ENCODE data around the gene CHST11.
A peak's percentile ranks its signal among the peaks of the same experiment; 100 is the strongest.

CHST11 gene

DNA sequence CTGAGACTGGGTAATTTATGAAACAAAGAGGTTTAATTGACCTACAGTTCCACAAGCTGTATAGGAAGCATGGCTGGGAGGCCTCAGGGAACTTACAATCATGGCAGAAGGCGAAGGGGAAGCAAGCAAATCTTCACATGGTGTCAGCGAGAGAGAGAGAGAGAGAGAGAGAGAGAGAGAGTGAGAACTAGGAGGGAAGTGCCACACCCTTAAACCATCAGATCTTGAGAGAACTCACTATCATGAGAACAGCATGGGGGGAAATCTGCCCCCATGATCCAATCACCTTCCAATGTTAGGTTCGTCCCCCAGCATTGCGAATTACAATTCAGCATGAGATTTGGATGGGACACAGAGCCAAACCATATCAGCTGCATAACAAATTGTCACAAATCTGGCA lies 96.7 kb downstream of the CHST11 start:
- Histone ChIP-seq H3K4me3 (ENCODE audit: low read depth in 1 of 2, low read length in 2 of 2) (no peak overlapping the region), H3K9me3 (ENCODE audit: insufficient read depth, low read length, severe bottlenecking) (no peaks in the 10 kb centered on the region), H4K20me1 (ENCODE audit: insufficient read depth, low read length) (peaks cover 95% of the 10 kb centered on the region), H2AFZ (ENCODE audit: low read depth, low read length) (no peak overlapping the region), H3K36me3 (ENCODE audit: insufficient read depth, low read length) (peaks cover 70% of the 10 kb centered on the region), H3K4me1 (ENCODE audit: insufficient read depth, low read length) (no peaks in the 10 kb centered on the region), H3K79me2 (ENCODE audit: insufficient read depth, low read length) (peaks cover 99% of the 10 kb centered on the region), H3K27me3 (ENCODE audit: insufficient read depth, low read length, poor library complexity) (no peaks in the 10 kb centered on the region), H3K27ac (ENCODE audit: low read length) (no peak overlapping the region), H3K9ac (ENCODE audit: low read depth, low read length) (no peak overlapping the region), H3K4me2 (ENCODE audit: insufficient read depth, low read length) (no peak overlapping the region)
- ATAC-seq (ENCODE audit: insufficient read depth, low read depth), result no peak
- DNase-seq, result no peak
- TF ChIP-seq CTCF (IDR thresholded peaks at IDR 0.05; ENCODE audit: borderline replicate concordance, extremely low read depth, low read length, poor library complexity, severe bottlenecking) (no peak), EZH2 (IDR thresholded peaks at IDR 0.05; ENCODE audit: borderline replicate concordance, low read depth, low read length, severe bottlenecking) (no peak)

- no peak overlapping the region for H3K27ac ChIP-seq (ENCODE audit: low read length)
- TF ChIP-seq CTCF (IDR thresholded peaks at IDR 0.05; ENCODE audit: borderline replicate concordance, extremely low read depth, low read length, poor library complexity, severe bottlenecking) (no peak), EZH2 (IDR thresholded peaks at IDR 0.05; ENCODE audit: borderline replicate concordance, low read depth, low read length, severe bottlenecking) (no peak)
- no peaks in the 10 kb centered on the region for H3K9me3 ChIP-seq (ENCODE audit: insufficient read depth, low read length, severe bottlenecking)
- no peaks in the 10 kb centered on the region for H3K27me3 ChIP-seq (ENCODE audit: insufficient read depth, low read length, poor library complexity)
- H3K4me2 ChIP-seq (ENCODE audit: insufficient read depth, low read length), result no peak overlapping the region
- ATAC-seq (ENCODE audit: insufficient read depth, low read depth) (no peak), DNase-seq (no peak)
- no peaks in the 10 kb centered on the region for H3K4me1 ChIP-seq (ENCODE audit: insufficient read depth, low read length)
- H3K4me3 ChIP-seq (ENCODE audit: low read depth in 1 of 2, low read length in 2 of 2), result no peak overlapping the region
- peaks cover 69% of the 10 kb centered on the region for H3K36me3 ChIP-seq (ENCODE audit: insufficient read depth, low read length)
- H2AFZ ChIP-seq (ENCODE audit: low read depth, low read length), result no peak overlapping the region
- H4K20me1 ChIP-seq (ENCODE audit: insufficient read depth, low read length), result peaks cover 88% of the 10 kb centered on the region
- peaks cover 97% of the 10 kb centered on the region for H3K79me2 ChIP-seq (ENCODE audit: insufficient read depth, low read length)
- no peak overlapping the region for H3K9ac ChIP-seq (ENCODE audit: low read depth, low read length)
Measured at GRCh38 chr12:104555648-104556047, 98.9 kb downstream of the CHST11 start.

GRCh38 chr12:104557488-104558195 lies 100.9 kb downstream of the CHST11 start:
- H3K27ac ChIP-seq (ENCODE audit: low read length), result no peak overlapping the region
- ATAC-seq (ENCODE audit: insufficient read depth, low read depth), result 0 out of 3 replicates have a peak, but pooled peaks have one; percentile 23
- no peaks in the 10 kb centered on the region for H3K9me3 ChIP-seq (ENCODE audit: insufficient read depth, low read length, severe bottlenecking)
- no peak for DNase-seq
- no peak overlapping the region for H2AFZ ChIP-seq (ENCODE audit: low read depth, low read length)
- no peaks in the 10 kb centered on the region for H3K27me3 ChIP-seq (ENCODE audit: insufficient read depth, low read length, poor library complexity)
- H3K4me1 ChIP-seq (ENCODE audit: insufficient read depth, low read length), result no peaks in the 10 kb centered on the region
- no peak overlapping the region for H3K4me3 ChIP-seq (ENCODE audit: low read depth in 1 of 2, low read length in 2 of 2)
- no peak for TF ChIP-seq EZH2 (IDR thresholded peaks at IDR 0.05; ENCODE audit: borderline replicate concordance, low read depth, low read length, severe bottlenecking)
- no peak for TF ChIP-seq CTCF (IDR thresholded peaks at IDR 0.05; ENCODE audit: borderline replicate concordance, extremely low read depth, low read length, poor library complexity, severe bottlenecking)
- H3K9ac ChIP-seq (ENCODE audit: low read depth, low read length), result no peak overlapping the region
- no peak overlapping the region for H3K4me2 ChIP-seq (ENCODE audit: insufficient read depth, low read length)
- H3K36me3 ChIP-seq (ENCODE audit: insufficient read depth, low read length), result peaks cover 72% of the 10 kb centered on the region
- H3K79me2 ChIP-seq (ENCODE audit: insufficient read depth, low read length), result peaks cover 97% of the 10 kb centered on the region
- H4K20me1 ChIP-seq (ENCODE audit: insufficient read depth, low read length), result peaks cover 89% of the 10 kb centered on the region

Data from DND-41 (cell line).